ENCODE results near the gene ADCY5. TPM values are rescaled to one million over a fixed set of nuclear protein-coding genes. Genes with fewer than 3 reads are reported as not detected.

ADCY5 gene
- total RNA-seq, 1 donor, result under 0.01 TPM

DNA sequence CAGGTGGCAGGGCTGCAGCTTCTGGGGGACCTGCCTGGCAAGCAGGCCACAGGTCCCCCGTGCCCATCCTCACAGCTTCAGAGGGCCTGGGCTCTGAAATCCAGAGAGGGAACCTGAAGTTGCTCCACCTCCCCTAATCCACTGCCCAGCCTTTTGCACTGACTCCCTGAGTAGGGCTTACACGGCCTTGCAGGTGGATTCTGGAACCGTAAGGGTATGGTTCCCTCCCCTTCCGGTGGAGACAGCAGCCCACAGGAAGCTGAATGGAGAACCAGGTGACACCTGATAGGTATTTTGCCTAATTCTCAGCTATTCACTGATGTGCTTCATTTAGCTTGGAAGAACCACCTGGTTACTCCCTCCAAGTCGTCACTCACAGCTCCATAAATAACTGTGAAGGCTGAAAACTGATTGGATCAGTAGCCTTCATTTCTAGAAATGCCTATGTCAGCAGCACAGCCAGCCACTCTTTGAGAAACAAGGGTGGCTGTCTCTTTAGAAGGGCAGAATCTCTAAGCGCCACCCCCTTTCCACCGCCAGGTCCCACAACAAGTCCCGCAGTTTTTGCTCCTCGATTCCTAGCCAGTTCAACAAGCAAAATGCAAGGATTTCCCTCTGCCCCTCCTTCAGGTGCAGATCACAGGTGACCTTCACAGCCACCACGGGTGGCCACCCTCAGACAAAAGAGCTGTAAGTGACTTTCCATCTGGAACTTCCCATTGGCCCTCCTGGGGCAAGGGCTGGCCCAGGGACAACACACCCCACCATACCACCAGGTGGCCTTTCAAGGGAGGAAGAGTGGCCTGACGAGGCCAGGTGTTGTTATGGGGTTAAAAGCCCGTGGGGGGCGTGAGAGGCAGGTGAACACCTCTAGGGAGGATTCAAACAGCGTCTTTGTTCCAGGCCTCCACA is 134.3 kb downstream of the ADCY5 start:
- H3K4me3 ChIP-seq (ENCODE audit: low read depth, low read length), result no peak overlapping the region
- TF ChIP-seq, protein P1, sequence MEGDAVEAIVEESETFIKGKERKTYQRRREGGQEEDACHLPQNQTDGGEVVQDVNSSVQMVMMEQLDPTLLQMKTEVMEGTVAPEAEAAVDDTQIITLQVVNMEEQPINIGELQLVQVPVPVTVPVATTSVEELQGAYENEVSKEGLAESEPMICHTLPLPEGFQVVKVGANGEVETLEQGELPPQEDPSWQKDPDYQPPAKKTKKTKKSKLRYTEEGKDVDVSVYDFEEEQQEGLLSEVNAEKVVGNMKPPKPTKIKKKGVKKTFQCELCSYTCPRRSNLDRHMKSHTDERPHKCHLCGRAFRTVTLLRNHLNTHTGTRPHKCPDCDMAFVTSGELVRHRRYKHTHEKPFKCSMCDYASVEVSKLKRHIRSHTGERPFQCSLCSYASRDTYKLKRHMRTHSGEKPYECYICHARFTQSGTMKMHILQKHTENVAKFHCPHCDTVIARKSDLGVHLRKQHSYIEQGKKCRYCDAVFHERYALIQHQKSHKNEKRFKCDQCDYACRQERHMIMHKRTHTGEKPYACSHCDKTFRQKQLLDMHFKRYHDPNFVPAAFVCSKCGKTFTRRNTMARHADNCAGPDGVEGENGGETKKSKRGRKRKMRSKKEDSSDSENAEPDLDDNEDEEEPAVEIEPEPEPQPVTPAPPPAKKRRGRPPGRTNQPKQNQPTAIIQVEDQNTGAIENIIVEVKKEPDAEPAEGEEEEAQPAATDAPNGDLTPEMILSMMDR (IDR thresholded peaks at IDR 0.05; ENCODE audit: insufficient read depth, low read length), result no peak
- no peak for DNase-seq (ENCODE audit: low read depth)

DNA sequence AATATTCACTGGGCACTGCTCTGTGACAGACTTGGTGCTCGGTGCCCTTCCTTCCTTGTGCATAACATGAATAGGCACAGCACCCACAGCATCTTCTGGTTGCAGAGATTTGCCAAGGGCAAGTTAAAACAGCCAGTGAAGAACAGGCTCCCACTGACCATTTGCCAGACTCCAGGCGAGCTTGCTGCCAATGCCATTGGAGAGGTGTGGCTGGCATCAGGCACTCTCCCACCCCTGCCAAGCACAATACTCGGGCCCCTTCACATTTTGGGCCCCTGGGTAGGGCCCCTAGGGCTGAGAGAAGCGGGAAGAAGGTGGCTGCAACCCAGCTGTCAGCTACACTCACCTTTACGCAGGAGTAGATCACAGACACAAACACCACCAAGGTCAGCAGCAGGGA is 135.0 kb downstream of the ADCY5 start:
- TF ChIP-seq, protein P1 (IDR thresholded peaks at IDR 0.05; ENCODE audit: insufficient read depth, low read length), result no peak
- no peak overlapping the region for H3K4me3 ChIP-seq (ENCODE audit: low read depth, low read length)
- DNase-seq (ENCODE audit: low read depth), result no peak

DNA sequence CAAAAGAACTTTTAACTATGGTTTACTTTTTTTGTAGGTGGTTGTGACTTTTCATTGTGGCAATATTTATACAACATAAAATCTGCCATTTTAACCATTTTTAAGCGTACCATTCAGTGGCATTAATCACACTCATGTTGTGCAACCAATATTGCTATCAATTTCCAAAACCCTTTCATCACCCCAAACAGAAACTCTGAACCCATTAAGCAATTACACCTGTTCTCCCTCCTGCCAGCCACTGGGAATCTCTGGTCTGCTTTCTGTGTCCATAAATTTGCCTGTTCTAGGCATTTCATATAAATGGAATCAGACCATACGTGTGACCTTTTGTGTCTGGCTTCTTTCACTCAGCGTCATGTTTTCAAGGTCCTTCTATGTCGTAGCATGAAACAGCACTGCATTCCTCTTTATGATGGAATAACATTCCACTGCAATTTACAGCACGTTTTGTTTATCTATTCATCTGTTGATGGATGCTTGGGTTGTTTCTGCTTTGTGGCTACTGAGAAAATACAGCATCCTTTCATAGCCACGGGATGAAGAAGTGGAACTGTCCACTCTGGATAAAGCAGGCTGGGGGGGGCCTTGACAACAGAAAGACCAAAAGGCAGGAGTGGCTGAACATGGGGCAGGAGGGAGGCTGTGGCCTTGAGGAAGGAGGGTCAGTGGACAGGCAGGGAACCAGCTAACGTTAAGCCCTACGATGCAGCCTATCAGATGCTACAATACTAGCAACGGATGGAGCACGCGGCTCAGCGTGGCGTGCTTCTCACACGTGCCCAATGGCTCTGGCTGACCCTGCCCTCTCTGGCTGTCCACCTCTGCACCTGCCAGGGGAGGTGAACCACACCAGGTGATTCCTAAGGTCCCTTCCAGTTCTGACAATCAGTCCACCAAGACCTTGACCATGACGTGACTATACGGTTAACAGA is 136.3 kb downstream of the ADCY5 start:
- no peak for DNase-seq (ENCODE audit: low read depth)
- no peak overlapping the region for H3K4me3 ChIP-seq (ENCODE audit: low read depth, low read length)
- TF ChIP-seq, protein P1 (IDR thresholded peaks at IDR 0.05; ENCODE audit: insufficient read depth, low read length), result no peak

DNA sequence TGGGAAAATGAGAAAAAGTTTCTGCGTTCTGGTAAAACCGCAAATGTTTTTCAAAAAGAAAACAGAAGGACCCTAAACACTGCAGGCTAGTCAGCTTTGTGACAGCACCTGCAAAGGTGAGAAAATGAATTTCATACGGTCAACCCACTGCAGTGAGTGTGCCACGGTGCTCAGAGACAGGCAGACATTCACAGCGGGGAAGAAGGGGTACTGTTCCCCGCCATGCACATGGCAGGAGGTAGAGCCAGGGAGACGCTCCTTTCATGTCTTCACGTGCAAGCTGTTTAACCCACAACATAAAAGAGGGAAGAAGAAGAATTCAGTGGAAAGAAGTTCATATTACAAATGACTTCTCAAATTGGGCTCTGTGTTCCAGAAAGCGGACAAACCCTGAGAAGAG is 137.7 kb downstream of the ADCY5 start:
- DNase-seq (ENCODE audit: low read depth), result no peak
- no peak overlapping the region for H3K4me3 ChIP-seq (ENCODE audit: low read depth, low read length)
- TF ChIP-seq, protein P1 (IDR thresholded peaks at IDR 0.05; ENCODE audit: insufficient read depth, low read length), result no peak

DNA sequence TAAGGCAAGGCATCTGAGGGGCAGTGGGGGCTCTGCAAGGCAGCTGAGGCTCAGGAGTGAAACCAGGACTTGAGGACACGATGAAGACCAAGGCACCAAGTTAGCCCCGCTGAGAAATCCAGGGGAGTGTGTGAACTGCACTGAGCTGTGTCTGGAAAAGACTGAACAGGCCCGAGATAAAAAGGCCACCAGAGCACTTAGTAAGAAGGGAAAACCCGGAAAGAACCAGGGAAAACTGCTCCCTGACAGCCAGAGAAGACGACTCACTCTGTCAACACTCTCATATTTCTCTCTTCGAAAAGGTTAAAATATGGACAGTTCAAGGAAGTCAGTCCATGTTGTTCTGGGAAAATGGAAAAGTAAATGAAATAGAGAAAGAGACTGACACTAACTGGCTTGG is 138.1 kb downstream of the ADCY5 start:
- TF ChIP-seq, protein P1 (IDR thresholded peaks at IDR 0.05; ENCODE audit: insufficient read depth, low read length), result no peak
- H3K4me3 ChIP-seq (ENCODE audit: low read depth, low read length), result no peak overlapping the region

DNA sequence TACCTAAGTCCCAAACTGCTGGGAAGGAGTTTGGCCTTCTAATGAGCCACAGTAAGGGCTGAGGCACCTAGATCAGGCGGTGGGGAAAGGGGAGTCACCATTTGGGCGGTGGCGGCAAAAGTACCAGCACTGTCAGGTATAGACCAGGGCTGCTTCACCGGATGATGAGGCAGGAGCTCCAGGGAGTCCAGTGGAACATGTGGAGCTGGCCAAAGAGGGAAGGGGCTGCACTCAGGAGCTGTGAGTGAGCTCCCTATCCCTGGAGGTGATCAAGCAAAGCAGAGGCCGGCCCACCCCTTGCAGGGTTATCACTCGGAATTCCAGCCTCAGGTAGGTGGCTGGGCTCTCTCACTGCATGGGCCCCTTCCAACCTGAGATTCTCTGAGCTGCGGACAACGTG is 138.7 kb downstream of the ADCY5 start:
- H3K4me3 ChIP-seq (ENCODE audit: low read depth, low read length), result no peak overlapping the region
- TF ChIP-seq, protein P1 (IDR thresholded peaks at IDR 0.05; ENCODE audit: insufficient read depth, low read length), result no peak
- DNase-seq (ENCODE audit: low read depth), result no peak

More for the DNA sequence above, 138.1 kb downstream of the ADCY5 start:
- peak; percentile 18 for DNase-seq (ENCODE audit: low read depth)

All from fibroblast of the aortic adventitia (primary cell).